HuH-7 (cell line): ENCODE data around the gene SLC22A3.
A peak's percentile ranks its signal among the peaks of the same experiment; 100 is the strongest.
"Not testable (repeated sequence)": the region's sequence is repeated elsewhere in the genome, so short reads cannot be mapped to it uniquely, and the experiment has no call there.

ENCODE experiments used
- DNase-seq: peaks from one replicate; pipeline ENCODE4 v3.0.0; 2011; ENCODE audit warnings: low spot score

SLC22A3 gene

GRCh38 chr6:160374836-160375560, 26.8 kb downstream of the SLC22A3 start:
- DNase-seq, result no peak

- DNase-seq, result no peak
These were observed 27.4 kb downstream of the SLC22A3 start for GRCh38 chr6:160375561-160375949.

GRCh38 chr6:160376445-160376844, 28.3 kb downstream of the SLC22A3 start:
- DNase-seq, result no peak

- no peak for DNase-seq
These were observed 30.0 kb downstream of the SLC22A3 start for GRCh38 chr6:160378218-160378617.

- no peak for DNase-seq
These were observed 30.7 kb downstream of the SLC22A3 start for GRCh38 chr6:160378882-160379281.

GRCh38 chr6:160379466-160379865, 31.3 kb downstream of the SLC22A3 start:
- DNase-seq, result no peak

GRCh38 chr6:160382946-160383345, 34.8 kb downstream of the SLC22A3 start:
- no peak for DNase-seq

GRCh38 chr6:160386869-160387530, 38.8 kb downstream of the SLC22A3 start:
- no peak for DNase-seq

- DNase-seq, result no peak
These were observed 39.9 kb downstream of the SLC22A3 start for GRCh38 chr6:160387916-160388643.

GRCh38 chr6:160388922-160389321, 40.7 kb downstream of the SLC22A3 start:
- DNase-seq, result no peak

GRCh38 chr6:160391419-160392116, 43.4 kb downstream of the SLC22A3 start:
- DNase-seq, result no peak

- not testable (repeated sequence) for DNase-seq
These were observed 45.3 kb downstream of the SLC22A3 start for GRCh38 chr6:160393442-160393841.

- DNase-seq, result peak; percentile 52
These were observed 45.9 kb downstream of the SLC22A3 start for GRCh38 chr6:160393891-160394653.

- no peak for DNase-seq
These were observed 46.5 kb downstream of the SLC22A3 start for GRCh38 chr6:160394654-160395035.

- no peak for DNase-seq
These were observed 47.0 kb downstream of the SLC22A3 start for GRCh38 chr6:160395187-160395586.

- no peak for DNase-seq
These were observed 48.1 kb downstream of the SLC22A3 start for GRCh38 chr6:160396292-160396691.

- no peak for DNase-seq
These were observed 50.6 kb downstream of the SLC22A3 start for GRCh38 chr6:160398674-160399271.

- DNase-seq, result no peak
These were observed 52.3 kb downstream of the SLC22A3 start for GRCh38 chr6:160400446-160400845.

GRCh38 chr6:160408528-160408927, 60.4 kb downstream of the SLC22A3 start:
- DNase-seq, result no peak

- no peak for DNase-seq
These were observed 64.8 kb downstream of the SLC22A3 start for GRCh38 chr6:160412993-160413392.

GRCh38 chr6:160417146-160417545, 69.0 kb downstream of the SLC22A3 start:
- no peak for DNase-seq
